Endothelial cell of umbilical vein (primary cell): Measurements from ENCODE around the gene TMEM37. TPM values are rescaled to one million over a fixed set of nuclear protein-coding genes. Genes with fewer than 3 reads are reported as not detected.

Source experiments
- BruUV-seq: library from RNA; stranded (reverse); fragments of 400-500 nt; replicated peaks from 2 replicates; lab custom pipeline; 2021; lab: Mats Ljungman, UMichigan
- CTCF ChIA-PET: fragments of 300-600, 350-600 bp; sonication (Branson Sonifier 250); formaldehyde crosslinking; loops from one replicate; lab custom pipeline; 2021; ENCODE audit warnings: antibody characterized with exemption, inconsistent platforms; lab: Charles Lee
- POLR2A ChIA-PET: fragments of 300-600, 350-600 bp; sonication (Branson Sonifier 250); formaldehyde crosslinking; loops from one replicate; lab custom pipeline; 2021; ENCODE audit warnings: antibody characterized with exemption, inconsistent platforms; lab: Charles Lee
- DNase-seq: peaks from one replicate; pipeline ENCODE4 v3.0.0-alpha.2; 2011; ENCODE audit warnings: low read depth, low spot score
- FAIRE-seq: peaks from 2 replicates; lab custom pipeline; 2011; peaks lifted over from hg19 to GRCh38; lab: Jason Lieb, UNC
- H2AFZ ChIP-seq: 2 replicates; pipeline ENCODE4 v1.6.0; 2012; ENCODE audit warnings: low read depth, low read length, control low read depth, inconsistent platforms
- H3K27ac ChIP-seq: 2 replicates; pipeline ENCODE4 v1.5.1; 2011; ENCODE audit warnings: low read depth, mild to moderate bottlenecking, control low read depth, low read length, moderate library complexity; ENCODE audit not compliant: insufficient read depth
- H3K27me3 ChIP-seq, 2 experiments: 2 replicates each; pipeline versions ENCODE4 v1.6.0 to v1.6.1; 2011; ENCODE audit warnings: low read length in 2 of 2, mixed read lengths in 1 of 2; ENCODE audit not compliant: control insufficient read depth in 2 of 2, insufficient read depth in 2 of 2
- H3K36me3 ChIP-seq, 2 experiments: 2 replicates in 1 of 2; 3 replicates in 1 of 2; pipeline ENCODE4 v1.5.1; 2011; ENCODE audit warnings: low read length in 2 of 2, mild to moderate bottlenecking in 1 of 2, moderate library complexity in 1 of 2; ENCODE audit not compliant: control insufficient read depth in 2 of 2, insufficient read depth in 2 of 2; ENCODE audit errors: extremely low read depth in 1 of 2
- H3K4me1 ChIP-seq: 3 replicates; pipeline ENCODE4 v1.5.1; 2011; ENCODE audit warnings: mild to moderate bottlenecking, low read length; ENCODE audit not compliant: control insufficient read depth, insufficient read depth; ENCODE audit errors: extremely low read depth
- H3K4me2 ChIP-seq: 2 replicates; pipeline ENCODE4 v1.6.1; 2011; ENCODE audit warnings: low read length, control low read depth, mixed read lengths; ENCODE audit not compliant: insufficient read depth
- H3K4me3 ChIP-seq, 3 experiments: fragments of 200-600 bp in 1 of 3; sonication (generic), shearing (Covaris generic) in 1 of 3; replicated peaks in 1 of 3; 2 replicates each; pipeline ENCODE4 v1.5.1; 2011 to 2016; ENCODE audit warnings: control low read depth in 3 of 3, low read length in 3 of 3, mild to moderate bottlenecking in 2 of 3, inconsistent platforms in 1 of 3, low read depth in 1 of 3, moderate library complexity in 1 of 3; ENCODE audit not compliant: insufficient read depth in 1 of 3
- H3K79me2 ChIP-seq: 2 replicates; pipeline ENCODE4 v1.6.0; 2012; ENCODE audit warnings: low read length, inconsistent platforms; ENCODE audit not compliant: control insufficient read depth, insufficient read depth
- H3K9ac ChIP-seq: replicated peaks from 2 replicates; pipeline ENCODE3; 2011; ENCODE audit warnings: low read length, control low read depth; ENCODE audit not compliant: insufficient read depth; ENCODE audit errors: extremely low read depth
- H3K9me1 ChIP-seq: replicated peaks from 3 replicates; pipeline ENCODE4 v1.6.0; 2011; ENCODE audit warnings: mild to moderate bottlenecking, low read length; ENCODE audit not compliant: control insufficient read depth, insufficient read depth; ENCODE audit errors: extremely low read depth
- H3K9me3 ChIP-seq: replicated peaks from 2 replicates; pipeline ENCODE4 v1.5.1; 2012; ENCODE audit warnings: low read length, inconsistent platforms; ENCODE audit not compliant: control insufficient read depth, insufficient read depth
- H4K20me1 ChIP-seq: replicated peaks from 2 replicates; pipeline ENCODE3; 2011; ENCODE audit warnings: mild to moderate bottlenecking, low read length; ENCODE audit not compliant: control insufficient read depth, insufficient read depth; ENCODE audit errors: extremely low read depth
- CTCF ChIP-seq, 2 donors: IDR thresholded peaks; 1 replicate in 1 of 2; 2 replicates in 1 of 2; pipeline ENCODE4 v1.5.1; 2011; ENCODE audit warnings: low read length in 2 of 2, mild to moderate bottlenecking in 2 of 2, moderate library complexity in 2 of 2, control low read depth in 1 of 2, inconsistent platforms in 1 of 2, low read depth in 1 of 2; ENCODE audit not compliant: insufficient read depth in 1 of 2; ENCODE audit errors: extremely low read depth in 1 of 2
- EZH2 ChIP-seq: IDR thresholded peaks from 2 replicates; pipeline ENCODE4 v1.6.1; 2012; ENCODE audit warnings: borderline replicate concordance, low read depth, mild to moderate bottlenecking, moderate library complexity, low read length, inconsistent platforms; ENCODE audit not compliant: severe bottlenecking
- FOS ChIP-seq: IDR thresholded peaks from 2 replicates; pipeline ENCODE4 v1.6.1; 2011; ENCODE audit warnings: mild to moderate bottlenecking, low read length, moderate library complexity, borderline replicate concordance; ENCODE audit not compliant: insufficient read depth
- GATA2 ChIP-seq: IDR thresholded peaks from 2 replicates; pipeline ENCODE4 v1.7.0; 2011; ENCODE audit warnings: low read depth, mild to moderate bottlenecking, moderate library complexity, mixed read lengths, low read length; ENCODE audit not compliant: insufficient read length, insufficient read depth
- JUN ChIP-seq: IDR thresholded peaks from 2 replicates; pipeline ENCODE4 v1.6.1; 2011; ENCODE audit warnings: borderline replicate concordance, low read depth; ENCODE audit not compliant: insufficient read length, insufficient read depth
- MYC ChIP-seq: IDR thresholded peaks from one replicate; pipeline ENCODE4 v1.6.1; 2011; ENCODE audit warnings: mild to moderate bottlenecking, low read depth, low read length
- POLR2A ChIP-seq: IDR thresholded peaks from 2 replicates; pipeline ENCODE4 v1.6.1; 2012; ENCODE audit warnings: low read depth, mild to moderate bottlenecking, control low read depth, low read length
- POLR2AphosphoS5 ChIP-seq: IDR thresholded peaks from 2 replicates; pipeline ENCODE4 v1.6.1; 2012; ENCODE audit warnings: low read depth, mild to moderate bottlenecking, control low read depth, low read length, moderate library complexity; ENCODE audit not compliant: insufficient read depth
- dilution Hi-C: fragments of 300-500 bp; cut with MboI; formaldehyde crosslinking; loops from one replicate; pipeline ENCODE4 v1.15.0; 2019; ENCODE audit warnings: low sequenced_read_pairs; ENCODE audit not compliant: extremely low pct_ligation_motif_present
- intact Hi-C: fragments of 100-400 bp; cut with micrococcal nuclease; formaldehyde crosslinking; loops from one replicate; pipeline ENCODE4 v1.10.0; 2022
- polyA plus RNA-seq, 4 experiments: library from polyadenylated mRNA; depleted of rRNA in 3 of 4; stranded (reverse) in 3 of 4; unstranded in 1 of 4; fragments of >200 nt; gene quantifications; 2 replicates each; pipeline versions ENCODE4 v1.2.1 to v1.2.3, GENCODE V29; 2011 to 2012; ENCODE audit warnings: missing spikeins in 1 of 4
- total RNA-seq: library from RNA; stranded (reverse); gene quantifications from 2 replicates; pipeline ENCODE4 v1.2.3, GENCODE V29; 2021
- TF ChIP-seq, protein P1 (sequence below): IDR thresholded peaks from 2 replicates; pipeline ENCODE4 v1.6.1; 2011; ENCODE audit not compliant: insufficient read depth, insufficient read length

TMEM37 gene
- total and polyA plus RNA-seq, 2 donors (not counting 3 experiments of a cell fraction or from before 2014, with no cell fraction given): 3.5 to 16.2 TPM

- dilution Hi-C loops (no loop called here), intact Hi-C loops (no loop called here)
- POLR2A ChIA-PET: no interaction called here
- DNase-seq (no peak), FAIRE-seq (no peak)
- CTCF ChIA-PET: interaction anchor here (0.5 to 1.5 kb wide), 3 partner anchors 18 to 42 kb away, joined by 3 to 5 read pairs (median 3); no protein-coding TSS in a partner anchor
- H3K9ac ChIP-seq: no peak overlapping the region
- H3K4me3 ChIP-seq: no peak overlapping the region
- no peaks in the 10 kb centered on the region for H4K20me1 ChIP-seq
- H3K9me3 ChIP-seq: no peaks in the 10 kb centered on the region
- no peaks in the 10 kb centered on the region for H3K79me2 ChIP-seq
- H3K27me3 ChIP-seq: no peaks in the 10 kb centered on the region
- no peaks in the 10 kb centered on the region for H3K36me3 ChIP-seq
- H2AFZ ChIP-seq: no peak overlapping the region
- BruUV-seq: no TSS peak
- no peak for TF ChIP-seq MYC
- no peak for TF ChIP-seq JUN
- TF ChIP-seq GATA2: no peak
- no peak for TF ChIP-seq POLR2AphosphoS5
- no peak for TF ChIP-seq EZH2
- no peak for TF ChIP-seq POLR2A
- no peak for TF ChIP-seq FOS
- TF ChIP-seq, protein P1, sequence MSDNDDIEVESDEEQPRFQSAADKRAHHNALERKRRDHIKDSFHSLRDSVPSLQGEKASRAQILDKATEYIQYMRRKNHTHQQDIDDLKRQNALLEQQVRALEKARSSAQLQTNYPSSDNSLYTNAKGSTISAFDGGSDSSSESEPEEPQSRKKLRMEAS: no peak
- TF ChIP-seq CTCF (IDR thresholded peaks at IDR 0.05; ENCODE audit: extremely low read depth in 1 of 2, insufficient read depth in 1 of 2, low read depth in 1 of 2, low read length in 2 of 2): no peak
- H3K4me1 ChIP-seq: peaks cover 9% of the 10 kb centered on the region
- H3K27ac ChIP-seq: no peak overlapping the region
- no peak overlapping the region for H3K4me2 ChIP-seq
- H3K9me1 ChIP-seq: no peaks in the 10 kb centered on the region
Measured at GRCh38 chr2:119433636-119434327, 2.1 kb downstream of the TMEM37 start.
